ENCODE data around the gene DENND1C. TPM values are rescaled to one million over a fixed set of nuclear protein-coding genes. Genes with fewer than 3 reads are reported as not detected.

Gene DENND1C
- total and polyA plus RNA-seq, 9 of the 15 experiments (the other 6 are each of a cell fraction or from before 2014, with no cell fraction given), result 0.03 to 1.2 (median 0.32) TPM; not detected in 1

DNA sequence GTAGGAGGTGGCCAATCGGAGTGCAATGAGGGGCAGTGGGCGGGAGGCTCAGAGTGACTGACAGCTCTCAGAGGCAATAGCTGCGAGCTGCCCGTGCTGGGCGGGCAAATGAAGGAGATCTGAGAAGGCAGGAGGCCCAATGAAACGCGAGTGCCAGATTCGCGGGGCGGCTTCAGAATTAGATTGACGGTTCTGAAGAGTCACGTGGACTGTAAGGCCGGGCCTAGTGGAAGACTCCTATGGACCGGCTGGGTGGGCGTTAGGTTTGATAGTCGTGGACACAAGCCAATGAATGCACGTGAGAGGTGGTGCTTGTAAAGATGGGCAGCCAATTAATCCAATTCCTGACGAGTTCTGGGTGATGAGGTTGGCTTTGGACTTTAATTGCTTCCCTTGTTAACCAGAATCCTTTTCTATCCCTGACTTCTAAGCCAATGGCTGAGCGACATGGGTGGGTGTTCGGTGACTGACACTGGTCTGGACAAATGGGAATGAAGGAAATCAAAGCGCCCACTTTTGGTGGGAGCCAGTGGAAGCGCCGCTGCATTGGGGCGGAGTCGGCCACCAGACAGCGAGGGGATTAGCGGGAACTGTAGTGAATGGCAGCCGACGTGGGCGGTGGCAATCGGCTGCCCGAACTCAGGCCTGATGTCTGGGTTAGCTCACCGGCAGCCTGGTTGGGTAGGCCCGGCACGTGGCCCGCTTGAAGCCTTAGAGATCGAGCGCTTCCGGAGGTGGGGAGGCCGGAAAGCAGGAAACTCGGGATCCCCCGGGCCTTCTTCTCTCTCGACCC lies 56.5 kb downstream of the DENND1C start (continued):
- no peak for TF ChIP-seq HIVEP1 (CRISPR knock-in tag; IDR thresholded peaks at IDR 0.05)
- 0 out of 2 replicates have a peak, but pooled peaks have one; percentile 29 for TF ChIP-seq ZFP1 (CRISPR knock-in tag; IDR thresholded peaks at IDR 0.05)
- no peak; the same call in 1 of the 2 replicates for TF ChIP-seq DIDO1 (tag; IDR thresholded peaks at IDR 0.05; ENCODE audit: low read depth)
- peak; percentile 28; the same call in 1 of the 2 replicates for TF ChIP-seq CBFB (CRISPR knock-in tag; IDR thresholded peaks at IDR 0.05)
- TF ChIP-seq BRF1 (IDR thresholded peaks at IDR 0.05; ENCODE audit: borderline replicate concordance, extremely low read depth, insufficient read length), result no peak
- TF ChIP-seq ZNF212 (CRISPR knock-in tag; IDR thresholded peaks at IDR 0.05), result 0 out of 2 replicates have a peak, but pooled peaks have one; percentile 10
- no peak for TF ChIP-seq PYGO2 (tag; IDR thresholded peaks at IDR 0.05)
- TF ChIP-seq RFX1 (IDR thresholded peaks at IDR 0.05), result peak; percentile 40; the same call in 1 of the 2 replicates
- TF ChIP-seq POLR2A (conservative IDR thresholded peaks at IDR 0.05), result peak; percentile 43; the same call in 1 of the 2 replicates
- TF ChIP-seq ZNF24 (IDR thresholded peaks at IDR 0.05), result no peak
- TF ChIP-seq ZNF407 (IDR thresholded peaks at IDR 0.05; ENCODE audit: low read depth), result no peak
- TF ChIP-seq TEAD1 (CRISPR knock-in tag; IDR thresholded peaks at IDR 0.05), result peak; percentile 78 to 94
- TF ChIP-seq NFRKB (IDR thresholded peaks at IDR 0.05; ENCODE audit: low read depth), result no peak; the same call in 1 of the 2 replicates
- no peak for TF ChIP-seq ZNF507 (tag; conservative IDR thresholded peaks at IDR 0.05)
- TF ChIP-seq RFX5 (IDR thresholded peaks at IDR 0.05; ENCODE audit: low read depth, low read length), result no peak
- no peak for TF ChIP-seq THRAP3 (IDR thresholded peaks at IDR 0.05; ENCODE audit: borderline replicate concordance)
- no peak for TF ChIP-seq NONO (IDR thresholded peaks at IDR 0.05; ENCODE audit: low read depth in 2 of 2, low read length in 1 of 2)
- no peak for TF ChIP-seq XRCC3 (IDR thresholded peaks at IDR 0.05)
- TF ChIP-seq ZNF277 (CRISPR knock-in tag; IDR thresholded peaks at IDR 0.05; ENCODE audit: borderline replicate concordance), result no peak
- TF ChIP-seq CBX8 (IDR thresholded peaks at IDR 0.05; ENCODE audit: borderline replicate concordance, extremely low read depth, low read depth, low read length, poor library complexity, severe bottlenecking), result no peak

Data from K562 (cell line).